ENCODE results near the gene SPSB3.
"Not testable (repeated sequence)": the region's sequence is repeated elsewhere in the genome, so short reads cannot be mapped to it uniquely, and the experiment has no call there.

SPSB3 gene

DNA sequence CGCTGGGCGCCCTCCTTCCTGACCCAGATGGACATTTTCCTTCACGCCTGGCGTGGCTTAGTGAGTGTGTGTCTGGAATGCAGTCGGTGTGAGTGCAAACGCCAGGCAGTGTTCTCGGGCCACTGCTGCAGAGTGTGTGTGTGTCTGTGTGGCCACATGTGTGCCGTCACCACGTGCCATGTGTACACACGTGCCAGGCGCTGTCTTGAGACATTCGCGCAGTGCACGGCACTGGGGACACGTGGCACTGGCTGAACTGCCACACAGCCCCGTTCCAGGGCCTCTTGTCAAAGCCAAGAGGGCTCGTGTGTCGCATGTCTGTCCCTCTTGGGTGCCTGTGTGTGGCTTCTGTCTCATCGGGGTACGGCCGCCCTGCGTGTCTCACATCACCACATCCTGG, 47.6 kb downstream of the SPSB3 start:
- POLR2A ChIA-PET: no interaction called here
- H3K4me3 ChIP-seq (ENCODE audit: low read depth, low read length): no peak overlapping the region
- CTCF ChIA-PET: no interaction called here
- DNase-seq (ENCODE audit: low read depth, low spot score): no peak
- TF ChIP-seq, protein P1, sequence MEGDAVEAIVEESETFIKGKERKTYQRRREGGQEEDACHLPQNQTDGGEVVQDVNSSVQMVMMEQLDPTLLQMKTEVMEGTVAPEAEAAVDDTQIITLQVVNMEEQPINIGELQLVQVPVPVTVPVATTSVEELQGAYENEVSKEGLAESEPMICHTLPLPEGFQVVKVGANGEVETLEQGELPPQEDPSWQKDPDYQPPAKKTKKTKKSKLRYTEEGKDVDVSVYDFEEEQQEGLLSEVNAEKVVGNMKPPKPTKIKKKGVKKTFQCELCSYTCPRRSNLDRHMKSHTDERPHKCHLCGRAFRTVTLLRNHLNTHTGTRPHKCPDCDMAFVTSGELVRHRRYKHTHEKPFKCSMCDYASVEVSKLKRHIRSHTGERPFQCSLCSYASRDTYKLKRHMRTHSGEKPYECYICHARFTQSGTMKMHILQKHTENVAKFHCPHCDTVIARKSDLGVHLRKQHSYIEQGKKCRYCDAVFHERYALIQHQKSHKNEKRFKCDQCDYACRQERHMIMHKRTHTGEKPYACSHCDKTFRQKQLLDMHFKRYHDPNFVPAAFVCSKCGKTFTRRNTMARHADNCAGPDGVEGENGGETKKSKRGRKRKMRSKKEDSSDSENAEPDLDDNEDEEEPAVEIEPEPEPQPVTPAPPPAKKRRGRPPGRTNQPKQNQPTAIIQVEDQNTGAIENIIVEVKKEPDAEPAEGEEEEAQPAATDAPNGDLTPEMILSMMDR (IDR thresholded peaks at IDR 0.05; ENCODE audit: insufficient read depth, low read length, missing control alignments): no peak

DNA sequence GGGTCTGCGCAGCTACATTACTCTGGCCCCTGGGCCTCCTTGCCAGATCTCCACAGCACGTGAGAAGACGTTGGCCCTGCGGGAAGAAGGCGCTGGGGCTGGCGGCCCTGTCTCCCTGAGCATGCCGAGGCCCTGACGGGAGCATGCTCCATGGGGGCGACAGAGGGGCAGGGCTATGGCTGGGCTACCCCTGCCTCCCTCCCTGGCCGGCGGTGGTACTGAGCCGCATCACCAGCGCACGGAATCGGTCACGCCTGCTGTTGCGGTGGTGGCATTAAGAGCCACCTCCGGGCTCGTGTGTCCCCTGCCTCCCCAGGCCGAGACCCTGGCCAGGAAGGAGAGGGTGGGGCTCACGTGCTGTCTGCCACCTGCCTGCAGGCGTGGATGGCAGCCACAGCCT, 48.2 kb downstream of the SPSB3 start:
- TF ChIP-seq, protein P1 (IDR thresholded peaks at IDR 0.05; ENCODE audit: insufficient read depth, low read length, missing control alignments): no peak
- DNase-seq (ENCODE audit: low read depth, low spot score): no peak
- POLR2A ChIA-PET: no interaction called here
- CTCF ChIA-PET: no interaction called here
- H3K4me3 ChIP-seq (ENCODE audit: low read depth, low read length): no peak overlapping the region

DNA sequence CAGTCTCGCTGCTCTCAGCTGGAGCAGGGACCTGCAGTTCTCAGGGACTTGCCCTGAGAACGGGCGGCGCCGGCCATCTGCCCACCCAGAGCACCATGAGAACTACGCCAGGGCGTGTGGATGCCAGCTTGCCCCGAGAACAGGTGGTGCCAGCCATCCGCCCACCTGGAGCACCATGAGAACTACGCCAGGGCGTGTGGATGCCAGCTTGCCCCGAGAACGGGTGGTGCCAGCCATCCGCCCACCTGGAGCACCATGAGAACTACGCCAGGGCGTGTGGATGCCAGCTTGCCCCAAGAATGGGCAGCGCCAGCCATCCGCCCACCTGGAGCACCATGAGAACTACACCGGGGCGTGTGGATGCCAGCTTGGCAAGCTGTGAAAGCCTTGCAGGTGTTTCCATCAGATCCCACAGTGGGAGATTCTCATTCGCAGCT, 49.8 kb downstream of the SPSB3 start:
- DNase-seq (ENCODE audit: low read depth, low spot score); H3K4me3 ChIP-seq (ENCODE audit: low read depth, low read length): not testable (repeated sequence)
- CTCF ChIA-PET: interaction anchor here (1.2 to 1.3 kb wide), 2 partner anchors 9 to 27 kb away, joined by 3 to 4 read pairs; no protein-coding TSS in a partner anchor
- POLR2A ChIA-PET: interaction anchor here (1.4 kb wide), 1 partner anchor 40 kb away, joined by 4 read pairs; the partner anchor contains the start of genes EME2 and MRPS34

DNA sequence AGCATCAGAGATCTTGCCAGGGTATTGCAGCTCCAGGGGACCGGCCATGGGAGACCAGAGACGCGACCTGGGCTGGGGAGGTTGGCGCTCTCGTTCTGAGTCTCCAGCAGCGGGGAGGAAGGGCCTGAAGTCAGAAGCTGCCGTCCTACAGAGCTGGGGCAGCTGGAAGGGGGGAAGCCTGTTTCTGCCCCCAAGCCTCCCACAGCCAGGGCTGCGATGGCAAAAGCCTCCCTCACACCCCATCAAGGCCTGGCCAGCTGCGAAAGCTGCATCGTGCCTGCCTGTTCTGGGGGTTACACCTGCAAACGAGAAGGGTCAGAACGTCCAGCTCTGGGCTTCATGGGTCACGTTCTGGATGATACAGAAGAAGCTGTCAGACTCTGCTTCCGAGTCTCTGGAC, 50.3 kb downstream of the SPSB3 start:
- TF ChIP-seq, protein P1 (IDR thresholded peaks at IDR 0.05; ENCODE audit: insufficient read depth, low read length, missing control alignments): no peak
- ChIA-PET POLR2A (interaction anchor here (1.4 kb wide), 1 partner anchor 41 kb away, joined by 4 read pairs; the partner anchor contains the start of genes EME2 and MRPS34), CTCF (interaction anchor here (1.2 to 1.3 kb wide), 2 partner anchors 10 to 27 kb away, joined by 3 to 4 read pairs; no protein-coding TSS in a partner anchor)
- no peak for DNase-seq (ENCODE audit: low read depth, low spot score)
- no peak overlapping the region for H3K4me3 ChIP-seq (ENCODE audit: low read depth, low read length)

DNA sequence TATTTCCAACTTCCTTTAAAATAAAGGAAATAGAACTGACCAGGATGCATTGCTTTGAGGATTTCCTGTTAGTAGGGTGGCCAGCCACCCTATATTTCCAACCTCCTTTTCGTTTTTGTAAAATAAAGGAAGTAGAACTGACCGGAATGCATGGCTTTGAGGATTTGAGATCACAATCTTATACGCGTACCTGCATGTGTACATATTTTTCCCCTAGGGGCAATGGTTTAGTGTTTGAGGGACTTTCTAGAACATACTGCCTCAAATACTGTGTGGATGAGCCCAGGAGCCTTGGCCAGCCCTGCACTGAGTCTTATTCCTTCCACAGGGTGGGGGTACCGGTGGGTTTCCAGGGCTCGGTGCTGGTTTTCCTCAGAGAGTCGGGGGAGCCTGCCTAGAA, 50.8 kb downstream of the SPSB3 start:
- ChIA-PET CTCF (no interaction called here), POLR2A (no interaction called here)
- DNase-seq (ENCODE audit: low read depth, low spot score): no peak
- TF ChIP-seq, protein P1 (IDR thresholded peaks at IDR 0.05; ENCODE audit: insufficient read depth, low read length, missing control alignments): no peak
- H3K4me3 ChIP-seq (ENCODE audit: low read depth, low read length): no peak overlapping the region

DNA sequence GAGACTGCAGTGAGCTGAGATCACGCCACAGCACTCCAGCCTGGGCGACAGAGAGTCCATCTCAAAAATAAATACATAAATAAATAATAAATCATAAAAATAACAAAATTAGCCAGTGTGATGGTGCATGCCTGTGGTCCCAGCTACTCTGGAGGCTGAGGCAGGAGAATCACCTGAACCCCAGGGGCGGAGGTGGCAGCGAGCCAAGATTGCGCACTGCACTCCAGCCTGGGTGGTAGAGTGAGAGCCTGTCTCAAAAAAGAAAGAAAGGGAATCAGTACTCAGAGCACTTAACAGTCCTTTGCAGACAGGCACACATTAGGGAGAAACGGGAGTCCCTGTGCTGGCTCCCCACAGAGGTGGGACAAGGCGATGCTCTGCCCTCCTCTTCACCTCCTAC, 51.3 kb downstream of the SPSB3 start:
- DNase-seq (ENCODE audit: low read depth, low spot score): no peak
- ChIA-PET CTCF (no interaction called here), POLR2A (no interaction called here)
- H3K4me3 ChIP-seq (ENCODE audit: low read depth, low read length): no peak overlapping the region
- TF ChIP-seq, protein P1 (IDR thresholded peaks at IDR 0.05; ENCODE audit: insufficient read depth, low read length, missing control alignments): no peak

DNA sequence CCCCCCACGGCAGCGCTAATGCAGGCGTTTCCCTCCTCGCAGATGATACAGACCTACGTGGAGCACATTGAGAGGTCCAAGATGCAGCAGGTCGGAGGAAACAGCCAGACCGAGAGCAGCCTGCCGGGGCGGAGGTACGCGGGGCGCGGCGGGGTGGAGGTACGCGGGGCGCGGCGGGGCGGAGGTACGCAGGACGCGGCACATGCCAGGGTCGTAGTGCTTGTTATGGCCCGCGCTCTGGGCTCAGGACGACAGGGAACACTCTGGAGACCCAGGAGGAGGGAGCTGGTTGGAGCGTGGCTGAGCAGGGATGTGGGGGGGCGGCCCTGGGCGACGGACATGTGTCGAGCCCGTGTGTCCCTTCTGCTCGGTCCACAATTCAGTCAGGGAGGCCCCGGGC, 52.9 kb downstream of the SPSB3 start:
- DNase-seq (ENCODE audit: low read depth, low spot score): no peak
- TF ChIP-seq, protein P1 (IDR thresholded peaks at IDR 0.05; ENCODE audit: insufficient read depth, low read length, missing control alignments): no peak
- ChIA-PET CTCF (interaction anchor here (0.8 kb wide), 1 partner anchor 16 kb away, joined by 3 read pairs; no protein-coding TSS in a partner anchor), POLR2A (no interaction called here)
- no peak overlapping the region for H3K4me3 ChIP-seq (ENCODE audit: low read depth, low read length)
